Keratinocyte (primary cell): ENCODE measurements around the gene ECT2L.

ENCODE experiments used
- CTCF ChIP-seq, 3 experiments: IDR thresholded peaks in 1 of 3; conservative IDR thresholded peaks in 1 of 3; optimal IDR thresholded peaks in 1 of 3; 2 replicates in 2 of 3; 3 replicates in 1 of 3; pipeline versions ENCODE3 to v1.5.1; 2011; ENCODE audit warnings: low read length in 3 of 3, mild to moderate bottlenecking in 3 of 3, moderate library complexity in 2 of 3, control low read depth in 1 of 3, inconsistent platforms in 1 of 3; ENCODE audit not compliant: insufficient read depth in 2 of 3; ENCODE audit errors: extremely low read depth in 1 of 3
- EZH2 ChIP-seq: IDR thresholded peaks from one replicate; pipeline ENCODE4 v1.6.1; 2012; ENCODE audit warnings: inconsistent platforms, mild to moderate bottlenecking, low read length, moderate library complexity

GRCh38 chr6:138803331-138803730 is 7.4 kb downstream of the ECT2L start:
- TF ChIP-seq CTCF (optimal IDR thresholded peaks at IDR 0.05 in 1 of 3, IDR thresholded peaks at IDR 0.05 in 1 of 3, conservative IDR thresholded peaks at IDR 0.05 in 1 of 3; ENCODE audit: extremely low read depth in 1 of 3, insufficient read depth in 2 of 3, low read length in 3 of 3): no peak
- TF ChIP-seq EZH2: no peak
